NCI-H510A (cell line): Measurements from ENCODE around the gene ACOT7.
A peak's percentile ranks its signal among the peaks of the same experiment; 100 is the strongest.

Experiments
- DNase-seq: peaks from one replicate; lab custom pipeline; 2025; lab: John Stamatoyannopoulos, UW

The ACOT7 gene

GRCh38 chr1:6361124-6361775, 32.3 kb downstream of the ACOT7 start:
- DNase-seq: no peak

GRCh38 chr1:6360517-6361070, 33.0 kb downstream of the ACOT7 start:
- no peak for DNase-seq

DNA sequence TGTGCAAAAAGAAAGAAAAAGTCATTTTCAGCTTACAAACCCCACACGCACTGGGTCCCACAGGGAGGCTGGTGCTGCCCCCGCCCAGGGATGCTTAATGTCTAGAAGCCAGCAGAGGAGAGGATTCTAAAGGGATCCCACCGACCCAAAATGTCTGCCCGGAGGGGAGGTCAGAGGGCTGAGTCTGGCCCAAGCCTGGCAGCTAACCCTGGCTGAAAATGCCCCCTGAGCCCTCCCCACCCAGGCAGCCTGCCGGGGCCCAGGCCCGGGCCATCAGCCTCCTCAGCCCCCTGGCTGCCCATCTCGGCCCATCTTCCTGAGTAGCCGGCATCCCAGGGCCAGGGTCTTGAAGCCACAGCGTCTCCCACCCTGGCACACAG, 33.5 kb downstream of the ACOT7 start:
- DNase-seq: no peak

- peak; percentile 74 for DNase-seq
These were observed 34.1 kb downstream of the ACOT7 start for GRCh38 chr1:6359216-6360116.

GRCh38 chr1:6358757-6359201, 34.8 kb downstream of the ACOT7 start:
- no peak for DNase-seq

DNA sequence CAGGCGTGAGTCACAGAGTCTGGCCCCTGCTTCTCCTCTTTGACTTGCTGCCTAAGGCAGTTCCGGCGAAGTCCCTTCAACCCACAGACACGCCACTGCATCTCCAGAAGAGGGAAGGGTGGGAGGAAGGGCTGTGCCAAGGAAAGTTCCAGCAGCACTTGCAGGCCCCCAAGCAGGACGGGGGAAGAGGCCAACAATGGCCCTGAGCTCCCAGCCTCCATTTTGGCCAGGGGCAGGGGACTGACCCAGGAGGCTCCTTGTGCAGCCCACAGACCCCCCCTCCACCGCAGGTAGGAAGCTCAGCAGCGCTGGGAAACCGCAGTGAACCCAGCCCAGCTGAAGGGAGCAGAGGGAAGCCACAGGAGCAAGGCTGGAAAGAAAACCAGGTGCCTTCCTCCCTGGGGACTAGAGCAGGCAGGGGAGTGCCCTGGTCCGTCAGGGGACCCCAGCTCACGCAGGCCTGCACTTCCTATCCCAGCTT, 35.4 kb downstream of the ACOT7 start:
- no peak for DNase-seq

DNA sequence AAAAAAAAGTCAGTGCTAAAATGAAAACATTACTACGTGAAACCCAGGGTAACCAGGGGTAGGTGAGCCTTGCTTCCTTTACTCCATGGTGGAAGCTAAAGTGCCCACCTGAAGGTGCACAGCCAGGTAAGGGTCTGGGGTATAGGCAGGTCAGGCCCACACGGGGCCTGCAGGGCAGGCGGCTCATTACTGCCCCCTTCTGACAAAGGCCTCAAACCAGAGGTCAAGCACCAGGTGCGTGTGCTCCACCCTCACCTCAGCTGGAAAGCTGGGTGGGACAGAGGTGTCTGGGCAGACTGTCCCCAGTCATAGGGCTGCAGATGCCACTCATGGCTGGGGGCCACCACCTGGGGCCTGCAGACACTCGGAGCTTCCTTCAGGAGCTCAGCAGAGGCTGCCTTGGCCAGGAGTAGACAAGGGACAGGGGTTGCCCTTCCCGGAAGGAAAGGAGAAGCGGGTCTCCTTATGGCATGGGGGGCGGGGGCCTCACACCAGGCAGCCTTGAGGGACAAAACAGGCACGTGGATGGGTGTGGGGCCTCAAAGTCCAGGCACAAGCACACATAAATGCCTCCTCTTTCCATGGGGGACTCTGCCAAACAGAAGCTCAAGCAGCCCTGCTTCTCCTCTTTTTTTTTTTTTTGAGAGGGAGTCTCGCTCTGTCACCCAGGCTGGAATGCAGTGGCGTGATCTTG, 36.2 kb downstream of the ACOT7 start:
- no peak for DNase-seq

- no peak for DNase-seq
These were observed 37.9 kb downstream of the ACOT7 start for GRCh38 chr1:6355621-6356020.

DNA sequence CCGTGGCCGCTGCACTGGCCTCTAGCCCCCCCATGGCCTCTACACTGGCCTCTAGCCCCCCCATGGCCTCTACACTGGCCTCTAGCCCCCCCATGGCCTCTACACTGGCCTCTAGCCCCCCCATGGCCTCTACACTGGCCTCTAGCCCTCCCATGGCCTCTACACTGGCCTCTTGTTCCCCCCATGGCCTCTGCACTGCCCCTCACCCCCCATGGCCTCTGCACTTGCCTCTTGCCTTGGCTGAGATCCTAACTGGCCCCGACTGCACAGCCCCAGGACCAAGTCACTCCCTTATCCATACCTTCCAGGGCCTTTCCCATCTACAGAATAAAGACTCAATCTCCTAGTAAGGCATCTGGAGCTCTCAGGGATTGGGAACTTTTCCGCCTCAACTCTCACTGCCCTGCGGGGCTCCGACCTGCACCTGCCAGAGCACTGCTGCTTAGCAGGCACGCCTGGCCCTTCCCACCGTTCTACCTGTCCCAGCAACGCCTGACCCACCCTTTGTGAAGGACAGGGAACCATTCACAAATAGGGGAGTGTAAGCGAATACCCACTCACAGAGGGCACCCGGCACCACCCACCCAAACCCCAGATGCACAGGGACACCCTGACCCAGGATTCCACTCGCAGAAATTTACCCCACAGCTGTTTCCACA, 38.8 kb downstream of the ACOT7 start:
- DNase-seq: no peak

GRCh38 chr1:6353955-6354658, 39.5 kb downstream of the ACOT7 start:
- DNase-seq: no peak

DNA sequence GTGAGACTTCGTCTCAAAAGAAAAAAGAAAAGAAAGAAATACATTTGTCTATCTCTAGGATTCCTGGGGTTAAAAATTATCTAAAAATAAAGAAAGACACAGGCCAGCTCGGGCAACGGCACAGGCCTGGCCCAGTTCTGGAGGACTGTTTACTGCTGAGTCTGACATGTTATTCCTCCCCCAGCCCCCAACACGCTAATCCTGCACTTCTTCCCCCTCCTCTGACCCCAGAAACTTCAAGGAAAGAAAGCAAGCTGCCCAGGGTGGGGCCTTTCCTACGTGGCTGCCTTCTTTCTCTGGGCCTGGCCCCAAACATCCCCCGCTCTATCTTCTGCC, 40.0 kb downstream of the ACOT7 start:
- DNase-seq: no peak

GRCh38 chr1:6352138-6352563, 41.4 kb downstream of the ACOT7 start:
- DNase-seq: peak; percentile 73

- DNase-seq: peak; percentile 88
These were observed 42.0 kb downstream of the ACOT7 start for GRCh38 chr1:6351480-6352137.

- no peak for DNase-seq
These were observed 43.0 kb downstream of the ACOT7 start for GRCh38 chr1:6350416-6351088.

DNA sequence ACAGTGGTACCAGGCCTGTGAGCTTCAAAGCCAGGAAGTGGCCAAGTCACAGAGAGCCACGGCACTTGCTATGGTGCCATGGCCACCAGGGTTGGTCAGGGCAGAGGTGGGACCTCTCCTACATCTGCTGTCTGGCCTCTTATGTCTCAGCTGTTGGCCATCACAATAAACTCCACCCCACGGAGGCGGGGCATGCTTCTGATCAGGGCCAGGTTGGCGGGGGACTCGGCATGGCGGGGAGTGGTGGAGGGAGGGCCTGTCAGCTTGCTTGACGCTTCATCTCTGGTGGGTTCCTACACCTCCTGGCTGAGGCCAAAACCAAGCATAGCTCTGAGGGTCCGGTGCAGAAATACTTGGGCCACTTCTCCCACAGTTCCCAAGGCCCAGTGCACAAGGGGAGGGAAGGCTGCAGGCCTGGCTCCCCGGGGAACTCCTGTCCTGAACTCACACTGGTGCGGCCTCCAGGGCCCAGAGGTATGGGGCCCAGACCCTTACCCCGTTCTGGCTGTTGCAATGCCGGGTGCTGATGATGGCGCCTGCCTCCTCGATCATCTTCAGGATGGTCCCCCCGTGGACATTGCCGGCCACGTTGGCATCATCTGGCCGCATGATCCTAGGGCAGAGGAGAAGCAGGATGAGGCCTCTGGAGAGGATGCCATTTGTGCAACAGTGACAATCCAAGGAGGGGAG, 44.2 kb downstream of the ACOT7 start:
- DNase-seq: no peak

DNA sequence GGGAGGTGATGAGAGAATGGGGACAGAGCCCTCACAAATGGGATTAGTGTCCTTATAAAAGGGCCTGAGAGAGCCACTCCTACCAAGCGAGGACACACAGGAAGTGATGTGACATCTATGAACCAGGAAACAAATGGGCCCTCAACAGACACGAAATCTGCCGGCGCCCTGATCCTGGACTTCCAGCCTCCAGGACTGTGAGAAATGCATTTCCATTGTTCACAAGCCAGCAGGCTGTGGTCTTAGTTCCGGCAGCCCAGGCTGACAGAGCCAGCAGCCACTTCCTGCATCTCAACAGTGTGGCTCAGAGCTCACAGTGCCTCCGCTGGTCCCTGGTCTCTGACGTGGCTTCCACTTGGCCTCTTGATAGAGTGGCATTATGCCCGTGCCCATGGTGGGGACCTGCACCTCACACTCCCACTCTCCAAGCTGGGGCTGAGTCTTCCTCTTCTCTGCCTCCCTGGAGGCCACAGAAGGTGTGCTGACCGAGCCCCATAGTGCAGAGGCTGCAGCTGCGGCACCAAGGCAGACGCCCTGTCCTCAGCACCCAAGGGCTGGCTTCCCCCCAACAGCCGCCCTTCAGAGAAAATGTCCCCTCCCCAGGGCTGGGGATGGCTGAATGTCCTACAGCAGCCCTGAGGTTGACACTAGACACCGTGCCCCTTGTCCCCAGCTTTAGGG, 44.9 kb downstream of the ACOT7 start:
- DNase-seq: no peak

DNA sequence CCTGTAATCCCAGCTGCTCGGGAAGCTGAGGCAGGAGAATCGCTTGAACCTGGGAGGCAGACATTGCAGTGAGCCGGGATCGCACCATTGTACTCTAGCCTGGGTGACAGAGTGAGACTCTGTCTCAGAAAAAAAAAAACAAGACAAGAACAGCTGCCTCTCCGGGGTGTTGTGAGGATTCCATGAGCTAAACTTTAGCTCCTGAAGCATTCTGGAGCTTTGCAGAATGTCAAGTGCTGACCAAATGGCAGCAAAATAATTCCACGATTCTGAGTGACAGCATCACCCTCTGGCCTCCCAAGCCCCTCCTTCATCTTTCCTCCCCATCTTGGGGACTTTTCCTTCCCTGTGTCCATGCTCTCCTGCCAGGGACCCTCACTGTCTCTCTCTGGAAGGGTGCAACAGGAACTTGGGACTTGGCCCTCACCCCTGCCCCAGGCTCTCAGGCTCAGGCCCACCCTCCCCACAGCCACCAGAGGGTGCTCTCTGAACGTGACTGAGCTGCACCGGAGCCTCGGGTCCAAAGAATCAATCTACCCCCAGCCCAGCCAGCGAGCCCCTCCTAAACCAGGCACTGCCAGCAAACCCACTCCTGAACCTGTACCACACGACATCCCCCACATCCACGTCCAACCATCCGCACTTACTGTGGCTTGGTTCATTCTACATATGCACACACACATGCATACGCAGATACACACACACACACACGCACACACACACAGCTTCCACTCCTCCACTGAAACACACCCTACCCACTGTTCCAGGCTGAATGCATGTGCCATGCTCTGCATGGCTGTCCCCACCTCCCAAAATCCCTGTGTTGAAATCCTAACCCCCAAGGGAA, 45.7 kb downstream of the ACOT7 start:
- DNase-seq: peak; percentile 50

GRCh38 chr1:6345460-6345859, 48.1 kb downstream of the ACOT7 start:
- DNase-seq: no peak
